Loucy (cell line): ENCODE data around the gene INPP4A.

Experiments
- H2AFZ ChIP-seq: fragments of 200-600 bp; sonication (generic); 2 replicates; pipeline ENCODE4 v1.6.0; 2016; ENCODE audit warnings: antibody characterized with exemption, mild to moderate bottlenecking, low read length, moderate library complexity
- H3F3A ChIP-seq: fragments of 200-600 bp; 2 replicates; pipeline ENCODE4 v1.6.0; 2016; ENCODE audit warnings: antibody characterized with exemption, low read depth, mild to moderate bottlenecking
- H3K27me3 ChIP-seq: fragments of 200-600 bp; sonication (generic); 2 replicates; pipeline ENCODE4 v1.6.1; 2014; ENCODE audit warnings: low read length, mild to moderate bottlenecking; ENCODE audit not compliant: insufficient read depth, poor library complexity, severe bottlenecking
- H3K36me3 ChIP-seq: fragments of 200-600 bp; sonication (generic); 2 replicates; pipeline ENCODE4 v1.6.1; 2016; ENCODE audit warnings: low read length; ENCODE audit not compliant: insufficient read depth
- H3K4me1 ChIP-seq: fragments of 200-600 bp; sonication (generic); 2 replicates; pipeline ENCODE4 v1.5.1; 2014; ENCODE audit warnings: low read length, mild to moderate bottlenecking; ENCODE audit not compliant: insufficient read depth, poor library complexity, severe bottlenecking
- H3K4me2 ChIP-seq: fragments of 200-600 bp; sonication (generic); 2 replicates; pipeline ENCODE4 v1.6.0; 2014; ENCODE audit warnings: antibody characterized with exemption, low read length, low read depth, mild to moderate bottlenecking; ENCODE audit not compliant: poor library complexity, severe bottlenecking
- H3K4me3 ChIP-seq: fragments of 200-600 bp; sonication (generic); 2 replicates; pipeline ENCODE4 v1.5.1; 2014; ENCODE audit warnings: low read length, mild to moderate bottlenecking, mixed read lengths; ENCODE audit not compliant: poor library complexity, severe bottlenecking
- H3K79me2 ChIP-seq: fragments of 200-600 bp; sonication (generic); 2 replicates; pipeline ENCODE4 v1.6.1; 2014; ENCODE audit warnings: low read length; ENCODE audit not compliant: insufficient read depth
- H3K9ac ChIP-seq: fragments of 200-600 bp; sonication (generic); 2 replicates; pipeline ENCODE4 v1.6.0; 2014; ENCODE audit warnings: mild to moderate bottlenecking, low read depth, low read length, moderate library complexity; ENCODE audit not compliant: poor library complexity, severe bottlenecking
- H3K9me2 ChIP-seq: fragments of 200-600 bp; sonication (generic); replicated peaks from 2 replicates; pipeline ENCODE4 v1.6.1; 2016; ENCODE audit warnings: low read depth, low read length, mixed read lengths
- H3K9me3 ChIP-seq: fragments of 200-600 bp; sonication (generic); 2 replicates; pipeline ENCODE4 v1.6.1; 2014; ENCODE audit warnings: mild to moderate bottlenecking, antibody characterized with exemption, low read length, low read depth; ENCODE audit not compliant: insufficient read depth
- H4K20me1 ChIP-seq: fragments of 200-600 bp; sonication (generic); 2 replicates; pipeline ENCODE4 v1.6.0; 2014; ENCODE audit warnings: antibody characterized with exemption, low read length, mild to moderate bottlenecking; ENCODE audit not compliant: insufficient read depth, poor library complexity, severe bottlenecking
- EZH2phosphoT487 ChIP-seq: fragments of 200-600 bp; IDR thresholded peaks from 2 replicates; pipeline ENCODE4 v1.6.1; 2018; ENCODE audit warnings: antibody characterized with exemption, mild to moderate bottlenecking, moderate library complexity, borderline replicate concordance
- TF ChIP-seq, protein P1 (sequence below): fragments of 200-600 bp; sonication (generic); conservative IDR thresholded peaks from 2 replicates; pipeline ENCODE4 v1.5.1; 2014; ENCODE audit warnings: mild to moderate bottlenecking, antibody characterized with exemption, low read length

Gene INPP4A

DNA sequence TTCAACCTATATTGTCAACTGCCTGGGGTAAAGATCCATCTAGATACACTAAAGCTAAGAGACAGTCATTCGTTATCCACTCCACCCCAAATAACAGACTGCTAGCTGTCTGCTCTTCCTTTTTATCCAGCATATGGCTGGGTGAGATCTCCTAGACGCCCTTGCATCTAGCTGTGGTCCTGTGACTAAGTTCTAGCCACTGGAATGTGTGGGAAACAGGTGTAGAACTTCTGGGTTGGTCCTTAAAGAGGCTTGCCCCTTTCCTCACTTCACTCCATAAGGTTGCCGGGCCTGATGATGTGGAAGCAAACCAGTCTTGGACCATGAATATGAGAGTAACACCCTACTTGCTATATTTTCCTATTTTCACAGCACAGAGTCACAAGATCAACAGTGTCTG, 160.4 kb downstream of the INPP4A start:
- H3F3A ChIP-seq = no peaks in the 10 kb centered on the region
- no peak overlapping the region for H2AFZ ChIP-seq
- peaks cover 40% of the 10 kb centered on the region for H3K79me2 ChIP-seq
- peaks cover 30% of the 10 kb centered on the region for H3K4me1 ChIP-seq
- H4K20me1 ChIP-seq = peaks cover 20% of the 10 kb centered on the region
- H3K9ac ChIP-seq = no peak overlapping the region
- H3K27me3 ChIP-seq = no peaks in the 10 kb centered on the region
- H3K4me2 ChIP-seq = no peak overlapping the region
- peaks cover 11% of the 10 kb centered on the region; the same call in 1 of the 2 replicates for H3K36me3 ChIP-seq
- H3K4me3 ChIP-seq = no peak overlapping the region
- H3K9me3 ChIP-seq = no peaks in the 10 kb centered on the region
- TF ChIP-seq EZH2phosphoT487 = no peak
- TF ChIP-seq, protein P1, sequence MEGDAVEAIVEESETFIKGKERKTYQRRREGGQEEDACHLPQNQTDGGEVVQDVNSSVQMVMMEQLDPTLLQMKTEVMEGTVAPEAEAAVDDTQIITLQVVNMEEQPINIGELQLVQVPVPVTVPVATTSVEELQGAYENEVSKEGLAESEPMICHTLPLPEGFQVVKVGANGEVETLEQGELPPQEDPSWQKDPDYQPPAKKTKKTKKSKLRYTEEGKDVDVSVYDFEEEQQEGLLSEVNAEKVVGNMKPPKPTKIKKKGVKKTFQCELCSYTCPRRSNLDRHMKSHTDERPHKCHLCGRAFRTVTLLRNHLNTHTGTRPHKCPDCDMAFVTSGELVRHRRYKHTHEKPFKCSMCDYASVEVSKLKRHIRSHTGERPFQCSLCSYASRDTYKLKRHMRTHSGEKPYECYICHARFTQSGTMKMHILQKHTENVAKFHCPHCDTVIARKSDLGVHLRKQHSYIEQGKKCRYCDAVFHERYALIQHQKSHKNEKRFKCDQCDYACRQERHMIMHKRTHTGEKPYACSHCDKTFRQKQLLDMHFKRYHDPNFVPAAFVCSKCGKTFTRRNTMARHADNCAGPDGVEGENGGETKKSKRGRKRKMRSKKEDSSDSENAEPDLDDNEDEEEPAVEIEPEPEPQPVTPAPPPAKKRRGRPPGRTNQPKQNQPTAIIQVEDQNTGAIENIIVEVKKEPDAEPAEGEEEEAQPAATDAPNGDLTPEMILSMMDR = no peak
- H3K9me2 ChIP-seq = no peaks in the 10 kb centered on the region

DNA sequence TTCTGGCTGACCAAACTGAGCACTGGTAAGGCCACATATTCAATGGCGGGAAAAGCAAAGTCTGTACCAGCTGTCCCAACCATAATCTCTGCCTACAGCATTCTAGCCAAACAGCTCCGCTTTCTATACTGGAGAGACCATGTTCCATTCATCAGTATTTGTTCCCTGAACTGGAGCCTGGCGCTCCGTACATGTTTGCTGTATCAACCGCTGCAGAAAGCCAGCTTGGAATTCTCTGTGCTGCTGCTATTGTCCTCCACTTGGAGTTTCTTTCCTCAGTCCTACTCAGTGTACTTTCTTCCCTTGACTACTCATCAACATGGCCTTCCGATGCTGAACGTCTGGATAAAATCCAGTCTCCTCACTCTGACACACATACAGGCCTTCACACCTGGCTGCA, 161.8 kb downstream of the INPP4A start:
- 0 out of 2 replicates have a peak, but pooled peaks cover 4% of the 10 kb centered on the region for H3K36me3 ChIP-seq
- no peaks in the 10 kb centered on the region for H3K27me3 ChIP-seq
- H2AFZ ChIP-seq = no peak overlapping the region
- H3F3A ChIP-seq = no peaks in the 10 kb centered on the region
- H3K9ac ChIP-seq = peak overlapping the region; percentile 95
- H3K9me3 ChIP-seq = no peaks in the 10 kb centered on the region
- peaks cover 53% of the 10 kb centered on the region for H3K79me2 ChIP-seq
- H3K4me3 ChIP-seq = peak overlapping the region; percentile 99
- H3K9me2 ChIP-seq = no peaks in the 10 kb centered on the region
- peak overlapping the region; percentile 94 for H3K4me2 ChIP-seq
- H4K20me1 ChIP-seq = peaks cover 27% of the 10 kb centered on the region
- TF ChIP-seq EZH2phosphoT487 = no peak
- TF ChIP-seq, protein P1 = no peak
- H3K4me1 ChIP-seq = peaks cover 37% of the 10 kb centered on the region

DNA sequence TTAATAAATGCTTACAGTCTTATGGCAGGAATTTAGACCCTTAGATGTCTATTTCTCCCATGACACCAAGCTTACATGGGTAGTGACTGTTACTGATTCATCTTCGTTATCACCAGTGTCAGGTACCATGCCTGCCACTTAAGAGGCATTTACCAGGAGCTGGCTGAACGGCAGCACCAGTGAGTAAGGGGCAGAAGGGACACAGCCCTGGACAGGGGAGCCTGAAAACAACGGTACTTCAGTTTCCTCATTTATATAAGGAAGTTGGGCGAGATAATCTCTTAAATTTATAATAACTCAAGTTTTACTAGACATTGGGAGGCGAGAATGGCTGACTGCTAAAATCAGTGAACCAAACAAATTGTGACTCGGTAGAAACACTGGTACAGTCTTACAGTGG, 162.4 kb downstream of the INPP4A start:
- Histone ChIP-seq H3K36me3 (0 out of 2 replicates have a peak, but pooled peaks cover 4% of the 10 kb centered on the region), H3K4me3 (peak overlapping the region; percentile 99), H4K20me1 (peaks cover 27% of the 10 kb centered on the region), H3F3A (no peaks in the 10 kb centered on the region), H3K79me2 (peaks cover 56% of the 10 kb centered on the region), H3K9ac (peak overlapping the region; percentile 95), H2AFZ (no peak overlapping the region), H3K27me3 (no peaks in the 10 kb centered on the region), H3K9me2 (no peaks in the 10 kb centered on the region), H3K9me3 (no peaks in the 10 kb centered on the region), H3K4me2 (peak overlapping the region; percentile 94), H3K4me1 (peaks cover 37% of the 10 kb centered on the region)
- TF ChIP-seq, protein P1 = no peak
- TF ChIP-seq EZH2phosphoT487 = no peak
